ENCODE measurements around the gene BLVRB. TPM values are rescaled to one million over a fixed set of nuclear protein-coding genes. Genes with fewer than 3 reads are reported as not detected.

BLVRB gene
- total RNA-seq, 1 experiment from 2014 or later, result 246 TPM

DNA sequence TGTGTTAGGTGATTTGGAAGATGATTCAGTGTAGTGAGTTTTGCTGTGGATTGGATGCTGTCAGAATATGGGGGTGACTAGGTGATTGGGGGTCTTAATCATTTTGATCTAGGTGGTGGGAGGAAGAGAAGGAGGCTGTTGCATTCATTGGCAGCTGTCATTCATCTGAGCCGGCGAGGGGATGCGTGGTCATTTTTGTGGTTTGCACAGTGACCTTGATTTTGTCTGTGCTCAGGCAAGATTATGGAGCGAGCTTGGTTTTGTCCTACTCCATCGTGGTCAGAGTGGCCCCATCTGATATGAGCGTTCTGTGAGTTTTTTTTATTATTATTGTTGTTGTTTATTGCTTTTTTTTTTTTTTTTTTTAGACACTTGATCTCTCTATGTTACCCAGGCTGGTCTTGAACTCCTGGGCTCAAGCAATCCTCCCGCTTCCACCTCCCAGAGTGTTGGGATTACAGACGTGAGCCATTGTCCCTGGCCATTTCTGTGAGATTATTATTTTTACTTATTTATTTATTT is 43.3 kb upstream of the BLVRB start:
- POLR2A ChIA-PET (ENCODE audit: unreplicated experiment), result no interaction called here
- Histone ChIP-seq H3K9me2 (replicated peaks; ENCODE audit: low read length) (no peaks in the 10 kb centered on the region), H3K9ac (ENCODE audit: low read length) (no peak overlapping the region), H3K79me2 (ENCODE audit: low read length) (no peaks in the 10 kb centered on the region), H3K9me3 (ENCODE audit: low read length) (no peaks in the 10 kb centered on the region), H3K27me3 (ENCODE audit: low read length) (no peaks in the 10 kb centered on the region), H3K36me3 (ENCODE audit: low read depth, low read length) (no peaks in the 10 kb centered on the region), H3K27ac (ENCODE audit: low read length) (no peak overlapping the region), H3K4me3 (ENCODE audit: low read length) (no peak overlapping the region), H2AFZ (ENCODE audit: low read length) (no peak overlapping the region), H3F3A (ENCODE audit: low read length, unreplicated experiment) (no peaks in the 10 kb centered on the region), H4K20me1 (ENCODE audit: low read length) (no peaks in the 10 kb centered on the region), H3K4me1 (ENCODE audit: insufficient read depth, low read length) (no peaks in the 10 kb centered on the region), H3K4me2 (ENCODE audit: low read length) (no peak overlapping the region)
- BruUV-seq (replicated peaks), result no TSS peak
- TF ChIP-seq EZH2phosphoT487 (IDR thresholded peaks at IDR 0.05; ENCODE audit: borderline replicate concordance, low read length) (no peak), EZH2 (IDR thresholded peaks at IDR 0.05; ENCODE audit: low read length, unreplicated experiment) (no peak)
- TF ChIP-seq, protein P1, sequence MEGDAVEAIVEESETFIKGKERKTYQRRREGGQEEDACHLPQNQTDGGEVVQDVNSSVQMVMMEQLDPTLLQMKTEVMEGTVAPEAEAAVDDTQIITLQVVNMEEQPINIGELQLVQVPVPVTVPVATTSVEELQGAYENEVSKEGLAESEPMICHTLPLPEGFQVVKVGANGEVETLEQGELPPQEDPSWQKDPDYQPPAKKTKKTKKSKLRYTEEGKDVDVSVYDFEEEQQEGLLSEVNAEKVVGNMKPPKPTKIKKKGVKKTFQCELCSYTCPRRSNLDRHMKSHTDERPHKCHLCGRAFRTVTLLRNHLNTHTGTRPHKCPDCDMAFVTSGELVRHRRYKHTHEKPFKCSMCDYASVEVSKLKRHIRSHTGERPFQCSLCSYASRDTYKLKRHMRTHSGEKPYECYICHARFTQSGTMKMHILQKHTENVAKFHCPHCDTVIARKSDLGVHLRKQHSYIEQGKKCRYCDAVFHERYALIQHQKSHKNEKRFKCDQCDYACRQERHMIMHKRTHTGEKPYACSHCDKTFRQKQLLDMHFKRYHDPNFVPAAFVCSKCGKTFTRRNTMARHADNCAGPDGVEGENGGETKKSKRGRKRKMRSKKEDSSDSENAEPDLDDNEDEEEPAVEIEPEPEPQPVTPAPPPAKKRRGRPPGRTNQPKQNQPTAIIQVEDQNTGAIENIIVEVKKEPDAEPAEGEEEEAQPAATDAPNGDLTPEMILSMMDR (conservative IDR thresholded peaks at IDR 0.05; ENCODE audit: low read depth, low read length), result no peak
- ATAC-seq (no peak), DNase-seq (no peak)
- intact Hi-C loops (cut with micrococcal nuclease), result no loop called here
- CTCF ChIA-PET, result no interaction called here

DNA sequence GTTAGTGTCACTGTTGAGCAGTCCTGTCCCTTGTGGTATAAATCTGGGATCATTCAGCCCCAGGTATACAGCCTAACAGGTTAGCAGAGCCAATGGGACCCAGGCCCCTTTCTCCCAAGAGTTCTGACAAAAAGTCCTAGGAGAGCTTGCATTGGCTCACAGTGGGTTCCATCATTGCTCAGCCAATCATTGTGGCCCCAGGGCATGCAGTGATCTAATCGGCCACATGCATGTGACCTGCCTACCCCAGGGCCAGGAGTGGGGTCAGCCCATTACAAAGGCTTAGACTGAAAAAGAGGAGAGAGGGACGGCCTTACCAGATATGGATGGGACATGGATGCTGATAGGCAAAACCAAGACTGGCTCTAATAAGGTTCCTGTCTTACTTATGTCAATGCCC is 42.3 kb upstream of the BLVRB start:
- no peak overlapping the region for H3K9ac ChIP-seq (ENCODE audit: low read length)
- no peaks in the 10 kb centered on the region for H3F3A ChIP-seq (ENCODE audit: low read length, unreplicated experiment)
- no peaks in the 10 kb centered on the region for H3K36me3 ChIP-seq (ENCODE audit: low read depth, low read length)
- TF ChIP-seq EZH2phosphoT487 (IDR thresholded peaks at IDR 0.05; ENCODE audit: borderline replicate concordance, low read length) (no peak), EZH2 (IDR thresholded peaks at IDR 0.05; ENCODE audit: low read length, unreplicated experiment) (no peak)
- TF ChIP-seq, protein P1 (conservative IDR thresholded peaks at IDR 0.05; ENCODE audit: low read depth, low read length), result no peak
- H3K27ac ChIP-seq (ENCODE audit: low read length), result no peak overlapping the region
- intact Hi-C loops (cut with micrococcal nuclease), result no loop called here
- no peaks in the 10 kb centered on the region for H3K4me1 ChIP-seq (ENCODE audit: insufficient read depth, low read length)
- no peak overlapping the region for H3K4me3 ChIP-seq (ENCODE audit: low read length)
- ATAC-seq (no peak), DNase-seq (no peak)
- no peak overlapping the region for H3K4me2 ChIP-seq (ENCODE audit: low read length)
- H3K9me3 ChIP-seq (ENCODE audit: low read length), result no peaks in the 10 kb centered on the region
- H4K20me1 ChIP-seq (ENCODE audit: low read length), result no peaks in the 10 kb centered on the region
- POLR2A ChIA-PET (ENCODE audit: unreplicated experiment), result no interaction called here
- no peaks in the 10 kb centered on the region for H3K79me2 ChIP-seq (ENCODE audit: low read length)
- CTCF ChIA-PET, result no interaction called here
- H3K27me3 ChIP-seq (ENCODE audit: low read length), result no peaks in the 10 kb centered on the region
- no TSS peak for BruUV-seq (replicated peaks)
- no peaks in the 10 kb centered on the region for H3K9me2 ChIP-seq (replicated peaks; ENCODE audit: low read length)
- no peak overlapping the region for H2AFZ ChIP-seq (ENCODE audit: low read length)

DNA sequence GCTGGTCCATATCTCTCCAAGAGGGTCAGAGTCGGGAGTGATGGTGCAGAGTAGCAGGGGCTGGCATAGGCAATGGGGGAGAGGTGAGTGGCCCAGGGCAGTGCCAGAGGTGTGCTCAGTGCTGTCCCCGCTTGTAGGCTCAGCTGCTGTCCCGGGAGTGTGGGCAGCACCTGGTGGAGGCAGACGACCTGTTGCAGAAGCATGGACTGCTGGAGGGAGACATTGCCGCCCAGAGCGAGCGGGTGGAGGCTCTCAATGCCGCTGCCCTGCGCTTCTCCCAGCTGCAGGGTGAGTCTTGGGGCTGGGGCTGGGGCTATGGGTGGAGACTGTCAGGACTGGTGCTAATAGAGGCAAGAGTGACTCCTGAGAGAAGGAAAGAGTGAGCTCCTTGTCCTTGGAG is 40.6 kb upstream of the BLVRB start:
- no peak for DNase-seq
- Histone ChIP-seq H3K27me3 (ENCODE audit: low read length) (no peaks in the 10 kb centered on the region), H3K9me3 (ENCODE audit: low read length) (no peaks in the 10 kb centered on the region), H2AFZ (ENCODE audit: low read length) (no peak overlapping the region), H3K79me2 (ENCODE audit: low read length) (no peaks in the 10 kb centered on the region), H3K4me2 (ENCODE audit: low read length) (no peak overlapping the region), H4K20me1 (ENCODE audit: low read length) (no peaks in the 10 kb centered on the region), H3K9ac (ENCODE audit: low read length) (no peak overlapping the region), H3K36me3 (ENCODE audit: low read depth, low read length) (no peaks in the 10 kb centered on the region), H3K9me2 (replicated peaks; ENCODE audit: low read length) (no peaks in the 10 kb centered on the region), H3K4me3 (ENCODE audit: low read length) (no peak overlapping the region), H3F3A (ENCODE audit: low read length, unreplicated experiment) (no peaks in the 10 kb centered on the region), H3K4me1 (ENCODE audit: insufficient read depth, low read length) (no peaks in the 10 kb centered on the region), H3K27ac (ENCODE audit: low read length) (no peak overlapping the region)
- intact Hi-C loops (cut with micrococcal nuclease), result no loop called here
- TF ChIP-seq EZH2 (IDR thresholded peaks at IDR 0.05; ENCODE audit: low read length, unreplicated experiment) (no peak), EZH2phosphoT487 (IDR thresholded peaks at IDR 0.05; ENCODE audit: borderline replicate concordance, low read length) (no peak)
- TF ChIP-seq, protein P1 (conservative IDR thresholded peaks at IDR 0.05; ENCODE audit: low read depth, low read length), result no peak
- BruUV-seq (replicated peaks), result no TSS peak
- POLR2A ChIA-PET (ENCODE audit: unreplicated experiment), result no interaction called here
- no peak for ATAC-seq
- CTCF ChIA-PET, result no interaction called here

Measured in PC-3 (cell line).